SK-N-SH treated with all-trans-retinoic acid at 6 μM for 48 hours (cell line): Measurements from ENCODE around the gene RADIL.

Source experiments
- ATAC-seq: fragments of 200-7000 bp; cut with Tn5 transposase; 3 replicates; pipeline ENCODE4 v1.9.1; 2020; ENCODE audit warnings: mild to moderate bottlenecking, moderate library complexity
- BACH2 ChIP-seq: fragments of 250-450 bp; sonication (Bioruptor Pico); IDR thresholded peaks from 2 replicates; pipeline ENCODE4 v1.9.0; 2021; ENCODE audit warnings: mild to moderate bottlenecking, borderline replicate concordance
- GLIS3 ChIP-seq: fragments of 250-450 bp; sonication (Bioruptor Pico); IDR thresholded peaks from 2 replicates; pipeline ENCODE4 v1.5.0; 2020; ENCODE audit warnings: mild to moderate bottlenecking, moderate library complexity
- ISL1 ChIP-seq: fragments of 250-450 bp; sonication (Bioruptor Pico); IDR thresholded peaks from 2 replicates; pipeline ENCODE4 v2.1.2; 2022; ENCODE audit warnings: mild to moderate bottlenecking, moderate library complexity
- OSR1 ChIP-seq: fragments of 250-450 bp; sonication (Bioruptor Pico); IDR thresholded peaks from 2 replicates; pipeline ENCODE4 v1.8.0; 2022; ENCODE audit warnings: moderate library complexity, mild to moderate bottlenecking, inconsistent platforms
- PPARA ChIP-seq: fragments of 250-450 bp; sonication (Bioruptor Pico); IDR thresholded peaks from 2 replicates; pipeline ENCODE4 v1.5.0; 2020; ENCODE audit warnings: mild to moderate bottlenecking, borderline replicate concordance
- RARB ChIP-seq: fragments of 250-450 bp; sonication (Bioruptor Pico); IDR thresholded peaks from 2 replicates; pipeline ENCODE4 v1.8.0; 2021; ENCODE audit warnings: mild to moderate bottlenecking, moderate library complexity
- SNAI2 ChIP-seq: fragments of 250-450 bp; sonication (Bioruptor Pico); IDR thresholded peaks from 2 replicates; pipeline ENCODE4 v1.5.0; 2020; ENCODE audit warnings: mild to moderate bottlenecking, moderate library complexity
- TCF4 ChIP-seq: fragments of 250-450 bp; sonication (Bioruptor Pico); IDR thresholded peaks from 2 replicates; pipeline ENCODE4 v1.8.0; 2021; ENCODE audit warnings: mild to moderate bottlenecking, moderate library complexity, borderline replicate concordance
- TOX ChIP-seq: fragments of 250-450 bp; sonication (Bioruptor Pico); IDR thresholded peaks from 2 replicates; pipeline ENCODE4 v1.8.0; 2021; ENCODE audit warnings: mild to moderate bottlenecking, moderate library complexity, borderline replicate concordance
- ZC3H10 ChIP-seq: fragments of 250-450 bp; sonication (Bioruptor Pico); IDR thresholded peaks from 2 replicates; pipeline ENCODE4 v1.5.1; 2021; ENCODE audit warnings: mild to moderate bottlenecking, moderate library complexity
- ZFP3 ChIP-seq: fragments of 250-450 bp; sonication (Bioruptor Pico); IDR thresholded peaks from 2 replicates; pipeline ENCODE4 v1.5.0; 2020; ENCODE audit warnings: mild to moderate bottlenecking, moderate library complexity
- ZFP30 ChIP-seq: fragments of 450-650 bp; formaldehyde crosslinking; IDR thresholded peaks from 2 replicates; pipeline ENCODE4 v1.5.0; 2022; ENCODE audit warnings: mild to moderate bottlenecking, moderate library complexity
- ZNF565 ChIP-seq: fragments of 450-650 bp; formaldehyde crosslinking; conservative IDR thresholded peaks from 2 replicates; pipeline ENCODE4 v1.5.0; 2020; ENCODE audit warnings: low read depth, mild to moderate bottlenecking, moderate library complexity
- ZNF70 ChIP-seq: fragments of 450-650 bp; formaldehyde crosslinking; IDR thresholded peaks from 2 replicates; pipeline ENCODE4 v1.5.0; 2020; ENCODE audit warnings: mild to moderate bottlenecking, moderate library complexity
- ZNF8 ChIP-seq: fragments of 450-650 bp; formaldehyde crosslinking; IDR thresholded peaks from 2 replicates; pipeline ENCODE4 v1.5.0; 2020; ENCODE audit warnings: mild to moderate bottlenecking, moderate library complexity
- TF ChIP-seq, protein P1 (sequence below): fragments of 250-450 bp; sonication (Bioruptor Pico); IDR thresholded peaks from 2 replicates; pipeline ENCODE4 v1.5.1; 2021; ENCODE audit warnings: mild to moderate bottlenecking, moderate library complexity
- TF ChIP-seq, protein P2 (sequence below): fragments of 250-450 bp; sonication (Bioruptor Pico); IDR thresholded peaks from 2 replicates; pipeline ENCODE4 v1.8.0; 2020; ENCODE audit warnings: mild to moderate bottlenecking, moderate library complexity, borderline replicate concordance
- TF ChIP-seq, protein P3 (sequence below): fragments of 250-450 bp; sonication (Bioruptor Pico); IDR thresholded peaks from 2 replicates; pipeline ENCODE4 v1.8.0; 2021; ENCODE audit warnings: low read depth, mild to moderate bottlenecking, moderate library complexity, borderline replicate concordance
- TF ChIP-seq, protein P4 (sequence below): fragments of 250-450 bp; sonication (Bioruptor Pico); IDR thresholded peaks from 2 replicates; pipeline ENCODE4 v1.5.0; 2020; ENCODE audit warnings: mild to moderate bottlenecking, moderate library complexity

The RADIL gene

DNA sequence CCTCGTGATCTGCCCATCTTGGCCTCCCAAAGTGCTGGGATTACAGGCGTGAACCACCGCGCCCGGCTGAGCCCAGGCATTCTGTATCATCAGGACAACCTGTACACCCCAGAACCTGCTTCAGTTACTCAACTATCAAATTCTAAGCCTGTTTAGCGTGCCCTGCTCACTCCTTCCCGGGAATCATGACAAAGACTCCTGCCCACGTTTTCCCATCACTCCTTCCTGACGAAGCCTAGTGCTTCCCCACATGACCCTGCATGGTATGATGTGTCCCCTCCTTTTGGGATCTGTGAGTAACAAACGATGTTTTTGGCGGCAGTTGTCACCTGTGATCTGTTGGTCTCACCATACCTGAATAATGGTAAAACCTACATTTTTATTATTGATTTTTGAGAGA is 12.2 kb upstream of the RADIL start (continued):
- TF ChIP-seq ZC3H10 (no peak), PPARA (CRISPR knock-in tag) (no peak), ZNF8 (no peak), ZNF565 (CRISPR knock-in tag) (no peak), RARB (CRISPR knock-in tag) (no peak), BACH2 (no peak)
- TF ChIP-seq, protein P1, sequence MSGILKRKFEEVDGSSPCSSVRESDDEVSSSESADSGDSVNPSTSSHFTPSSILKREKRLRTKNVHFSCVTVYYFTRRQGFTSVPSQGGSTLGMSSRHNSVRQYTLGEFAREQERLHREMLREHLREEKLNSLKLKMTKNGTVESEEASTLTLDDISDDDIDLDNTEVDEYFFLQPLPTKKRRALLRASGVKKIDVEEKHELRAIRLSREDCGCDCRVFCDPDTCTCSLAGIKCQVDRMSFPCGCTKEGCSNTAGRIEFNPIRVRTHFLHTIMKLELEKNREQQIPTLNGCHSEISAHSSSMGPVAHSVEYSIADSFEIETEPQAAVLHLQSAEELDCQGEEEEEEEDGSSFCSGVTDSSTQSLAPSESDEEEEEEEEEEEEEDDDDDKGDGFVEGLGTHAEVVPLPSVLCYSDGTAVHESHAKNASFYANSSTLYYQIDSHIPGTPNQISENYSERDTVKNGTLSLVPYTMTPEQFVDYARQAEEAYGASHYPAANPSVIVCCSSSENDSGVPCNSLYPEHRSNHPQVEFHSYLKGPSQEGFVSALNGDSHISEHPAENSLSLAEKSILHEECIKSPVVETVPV (CRISPR knock-in tag): no peak

DNA sequence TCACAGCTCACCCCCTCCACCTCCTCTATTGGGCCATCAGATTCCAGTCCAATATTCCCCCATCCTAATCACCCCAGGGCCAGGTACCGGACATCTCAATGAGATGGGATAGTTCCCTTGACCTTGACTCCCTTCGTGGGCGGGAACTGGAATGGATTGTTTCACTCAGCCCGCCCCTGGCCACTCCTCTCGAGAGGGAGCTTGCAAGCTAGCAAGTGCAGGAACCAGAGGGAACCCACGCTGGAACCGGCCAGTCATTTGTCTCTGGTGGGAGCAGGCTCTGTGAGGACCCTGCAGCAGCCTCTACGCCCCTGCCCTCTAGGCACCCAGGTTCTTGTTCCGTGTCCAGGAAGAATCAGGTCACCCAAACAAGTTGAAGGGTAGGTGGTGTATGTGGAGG is 11.0 kb upstream of the RADIL start:
- no peak for ATAC-seq
- TF ChIP-seq SNAI2 (no peak), RARB (CRISPR knock-in tag) (no peak), PPARA (CRISPR knock-in tag) (no peak), BACH2 (no peak), ZC3H10 (no peak), ZNF565 (CRISPR knock-in tag) (no peak), ZFP30 (CRISPR knock-in tag) (no peak), TOX (CRISPR knock-in tag) (no peak), ZNF70 (no peak), GLIS3 (CRISPR knock-in tag) (no peak), ISL1 (CRISPR knock-in tag) (no peak), ZFP3 (CRISPR knock-in tag) (no peak), TCF4 (no peak), OSR1 (CRISPR knock-in tag) (no peak)
- TF ChIP-seq, protein P1 (CRISPR knock-in tag): no peak
- TF ChIP-seq, protein P2, sequence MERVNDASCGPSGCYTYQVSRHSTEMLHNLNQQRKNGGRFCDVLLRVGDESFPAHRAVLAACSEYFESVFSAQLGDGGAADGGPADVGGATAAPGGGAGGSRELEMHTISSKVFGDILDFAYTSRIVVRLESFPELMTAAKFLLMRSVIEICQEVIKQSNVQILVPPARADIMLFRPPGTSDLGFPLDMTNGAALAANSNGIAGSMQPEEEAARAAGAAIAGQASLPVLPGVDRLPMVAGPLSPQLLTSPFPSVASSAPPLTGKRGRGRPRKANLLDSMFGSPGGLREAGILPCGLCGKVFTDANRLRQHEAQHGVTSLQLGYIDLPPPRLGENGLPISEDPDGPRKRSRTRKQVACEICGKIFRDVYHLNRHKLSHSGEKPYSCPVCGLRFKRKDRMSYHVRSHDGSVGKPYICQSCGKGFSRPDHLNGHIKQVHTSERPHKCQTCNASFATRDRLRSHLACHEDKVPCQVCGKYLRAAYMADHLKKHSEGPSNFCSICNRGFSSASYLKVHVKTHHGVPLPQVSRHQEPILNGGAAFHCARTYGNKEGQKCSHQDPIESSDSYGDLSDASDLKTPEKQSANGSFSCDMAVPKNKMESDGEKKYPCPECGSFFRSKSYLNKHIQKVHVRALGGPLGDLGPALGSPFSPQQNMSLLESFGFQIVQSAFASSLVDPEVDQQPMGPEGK (CRISPR knock-in tag): no peak
- TF ChIP-seq, protein P3, sequence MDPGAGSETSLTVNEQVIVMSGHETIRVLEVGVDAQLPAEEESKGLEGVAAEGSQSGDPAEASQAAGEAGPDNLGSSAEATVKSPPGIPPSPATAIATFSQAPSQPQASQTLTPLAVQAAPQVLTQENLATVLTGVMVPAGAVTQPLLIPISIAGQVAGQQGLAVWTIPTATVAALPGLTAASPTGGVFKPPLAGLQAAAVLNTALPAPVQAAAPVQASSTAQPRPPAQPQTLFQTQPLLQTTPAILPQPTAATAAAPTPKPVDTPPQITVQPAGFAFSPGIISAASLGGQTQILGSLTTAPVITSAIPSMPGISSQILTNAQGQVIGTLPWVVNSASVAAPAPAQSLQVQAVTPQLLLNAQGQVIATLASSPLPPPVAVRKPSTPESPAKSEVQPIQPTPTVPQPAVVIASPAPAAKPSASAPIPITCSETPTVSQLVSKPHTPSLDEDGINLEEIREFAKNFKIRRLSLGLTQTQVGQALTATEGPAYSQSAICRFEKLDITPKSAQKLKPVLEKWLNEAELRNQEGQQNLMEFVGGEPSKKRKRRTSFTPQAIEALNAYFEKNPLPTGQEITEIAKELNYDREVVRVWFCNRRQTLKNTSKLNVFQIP (CRISPR knock-in tag): no peak
- TF ChIP-seq, protein P4, sequence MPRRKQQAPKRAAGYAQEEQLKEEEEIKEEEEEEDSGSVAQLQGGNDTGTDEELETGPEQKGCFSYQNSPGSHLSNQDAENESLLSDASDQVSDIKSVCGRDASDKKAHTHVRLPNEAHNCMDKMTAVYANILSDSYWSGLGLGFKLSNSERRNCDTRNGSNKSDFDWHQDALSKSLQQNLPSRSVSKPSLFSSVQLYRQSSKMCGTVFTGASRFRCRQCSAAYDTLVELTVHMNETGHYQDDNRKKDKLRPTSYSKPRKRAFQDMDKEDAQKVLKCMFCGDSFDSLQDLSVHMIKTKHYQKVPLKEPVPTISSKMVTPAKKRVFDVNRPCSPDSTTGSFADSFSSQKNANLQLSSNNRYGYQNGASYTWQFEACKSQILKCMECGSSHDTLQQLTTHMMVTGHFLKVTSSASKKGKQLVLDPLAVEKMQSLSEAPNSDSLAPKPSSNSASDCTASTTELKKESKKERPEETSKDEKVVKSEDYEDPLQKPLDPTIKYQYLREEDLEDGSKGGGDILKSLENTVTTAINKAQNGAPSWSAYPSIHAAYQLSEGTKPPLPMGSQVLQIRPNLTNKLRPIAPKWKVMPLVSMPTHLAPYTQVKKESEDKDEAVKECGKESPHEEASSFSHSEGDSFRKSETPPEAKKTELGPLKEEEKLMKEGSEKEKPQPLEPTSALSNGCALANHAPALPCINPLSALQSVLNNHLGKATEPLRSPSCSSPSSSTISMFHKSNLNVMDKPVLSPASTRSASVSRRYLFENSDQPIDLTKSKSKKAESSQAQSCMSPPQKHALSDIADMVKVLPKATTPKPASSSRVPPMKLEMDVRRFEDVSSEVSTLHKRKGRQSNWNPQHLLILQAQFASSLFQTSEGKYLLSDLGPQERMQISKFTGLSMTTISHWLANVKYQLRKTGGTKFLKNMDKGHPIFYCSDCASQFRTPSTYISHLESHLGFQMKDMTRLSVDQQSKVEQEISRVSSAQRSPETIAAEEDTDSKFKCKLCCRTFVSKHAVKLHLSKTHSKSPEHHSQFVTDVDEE: no peak

DNA sequence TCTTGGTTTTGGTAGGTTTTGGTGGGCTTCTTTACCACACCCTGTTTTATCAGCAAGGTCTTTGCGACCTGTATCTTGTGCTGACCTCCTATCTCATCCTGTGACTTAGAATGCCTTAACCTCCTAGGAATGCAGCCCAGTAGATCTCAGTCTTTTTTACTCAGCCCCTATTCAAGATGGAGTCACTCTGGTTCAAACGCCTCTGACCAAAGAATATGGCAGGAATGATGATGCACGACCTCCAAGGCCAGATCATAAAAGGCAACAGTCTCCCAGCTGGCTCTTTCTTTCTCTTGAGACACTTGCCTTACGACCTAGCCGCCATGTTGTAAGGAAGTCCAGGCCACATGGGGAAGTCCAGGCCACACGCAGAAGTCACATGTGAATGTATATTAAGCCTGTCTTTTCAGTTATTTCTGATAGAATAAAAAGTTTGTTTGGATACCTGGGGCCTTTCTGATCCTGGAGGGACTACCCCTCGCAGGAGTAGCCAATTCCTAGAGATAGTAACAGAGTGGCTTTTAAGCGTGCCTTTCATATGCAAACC is 10.5 kb upstream of the RADIL start:
- ATAC-seq: no peak
- TF ChIP-seq, protein P3 (CRISPR knock-in tag): no peak
- TF ChIP-seq RARB (CRISPR knock-in tag) (no peak), GLIS3 (CRISPR knock-in tag) (no peak), SNAI2 (no peak), ZFP30 (CRISPR knock-in tag) (no peak), OSR1 (CRISPR knock-in tag) (no peak), ZNF70 (no peak), BACH2 (no peak), PPARA (CRISPR knock-in tag) (no peak), TCF4 (no peak), TOX (CRISPR knock-in tag) (no peak)
- TF ChIP-seq, protein P4: no peak
- TF ChIP-seq, protein P2 (CRISPR knock-in tag): no peak
